Karpas-422 (cell line): Measurements from ENCODE around the gene GPR179. TPM values are rescaled to one million over a fixed set of nuclear protein-coding genes. Genes with fewer than 3 reads are reported as not detected.

ENCODE experiments used
- DNase-seq: peaks from one replicate; pipeline ENCODE4 v3.0.0-alpha.2; 2015
- H2AFZ ChIP-seq: fragments of 200-600 bp; sonication (generic); 2 replicates; pipeline ENCODE4 v1.6.1; 2014; ENCODE audit warnings: antibody characterized with exemption, low read length, mixed read lengths
- H3K27ac ChIP-seq: fragments of 200-600 bp; sonication (generic); 2 replicates; pipeline ENCODE4 v1.5.1; 2014; ENCODE audit warnings: mild to moderate bottlenecking, low read length, moderate library complexity
- H3K27me3 ChIP-seq: fragments of 200-600 bp; sonication (generic); 2 replicates; pipeline ENCODE4 v1.6.1; 2014; ENCODE audit warnings: low read length, mixed read lengths
- H3K36me3 ChIP-seq: fragments of 200-600 bp; sonication (generic); 2 replicates; pipeline ENCODE4 v1.6.1; 2014; ENCODE audit warnings: low read length, mixed read lengths; ENCODE audit not compliant: insufficient read depth
- H3K4me1 ChIP-seq: fragments of 200-600 bp; sonication (generic); 2 replicates; pipeline ENCODE4 v1.6.1; 2014; ENCODE audit warnings: mild to moderate bottlenecking, low read length, mixed read lengths
- H3K4me2 ChIP-seq: fragments of 200-600 bp; sonication (generic); 2 replicates; pipeline ENCODE4 v1.6.1; 2014; ENCODE audit warnings: low read length, low read depth, mild to moderate bottlenecking; ENCODE audit not compliant: poor library complexity, severe bottlenecking
- H3K4me3 ChIP-seq: fragments of 200-600 bp; sonication (generic); 2 replicates; pipeline ENCODE4 v1.5.1; 2014; ENCODE audit warnings: mild to moderate bottlenecking, antibody characterized with exemption, low read length, mixed read lengths
- H3K79me2 ChIP-seq: fragments of 200-600 bp; sonication (generic); 2 replicates; pipeline ENCODE4 v1.6.1; 2014; ENCODE audit warnings: mild to moderate bottlenecking, low read length, mixed read lengths
- H3K9ac ChIP-seq: fragments of 200-600 bp; sonication (generic); 2 replicates; pipeline ENCODE4 v1.6.0; 2014; ENCODE audit warnings: low read length
- H3K9me2 ChIP-seq: fragments of 200-600 bp; sonication (generic), shearing (Covaris generic); replicated peaks from 2 replicates; pipeline ENCODE4 v1.6.0; 2014; ENCODE audit warnings: mild to moderate bottlenecking, low read length, moderate library complexity; ENCODE audit not compliant: insufficient read depth
- H3K9me3 ChIP-seq: fragments of 300-700, 200-600 bp; sonication (generic); 2 replicates; pipeline ENCODE4 v1.6.1; 2014; ENCODE audit warnings: low read length, mixed read lengths
- H4K20me1 ChIP-seq: fragments of 200-600 bp; sonication (generic); 2 replicates; pipeline ENCODE4 v1.6.1; 2014; ENCODE audit warnings: mild to moderate bottlenecking, antibody characterized with exemption, low read length, low read depth; ENCODE audit not compliant: insufficient read depth
- total RNA-seq: library from RNA; depleted of rRNA; stranded (reverse); fragments of >200 nt; shearing (Covaris generic); gene quantifications from 2 replicates; pipeline ENCODE4 v1.2.3, GENCODE V29; 2014; ENCODE audit warnings: low replicate concordance

Gene GPR179
- total RNA-seq, 1 experiment from 2014 or later, result 0.04 TPM

- no peaks in the 10 kb centered on the region; the same call in 1 of the 2 replicates for H3K27me3 ChIP-seq
- no peaks in the 10 kb centered on the region for H3K9me2 ChIP-seq
- H4K20me1 ChIP-seq, result no peaks in the 10 kb centered on the region
- no peaks in the 10 kb centered on the region for H3K9me3 ChIP-seq
- peaks cover 15% of the 10 kb centered on the region for H3K4me1 ChIP-seq
- no peaks in the 10 kb centered on the region for H3K36me3 ChIP-seq
- no peak overlapping the region for H3K4me3 ChIP-seq
- H3K79me2 ChIP-seq, result no peaks in the 10 kb centered on the region
- no peak overlapping the region for H3K4me2 ChIP-seq
- no peak overlapping the region for H3K9ac ChIP-seq
- H3K27ac ChIP-seq, result no peak overlapping the region
- no peak for DNase-seq
- no peak overlapping the region for H2AFZ ChIP-seq
Measured at GRCh38 chr17:38329808-38330730, 13.7 kb downstream of the GPR179 start.

- Histone ChIP-seq H3K9ac (no peak overlapping the region), H3K4me3 (no peak overlapping the region), H4K20me1 (no peaks in the 10 kb centered on the region), H3K4me1 (peaks cover 22% of the 10 kb centered on the region), H3K9me2 (no peaks in the 10 kb centered on the region), H3K36me3 (no peaks in the 10 kb centered on the region), H3K4me2 (no peak overlapping the region), H3K27me3 (no peaks in the 10 kb centered on the region; the same call in 1 of the 2 replicates), H3K79me2 (no peaks in the 10 kb centered on the region), H3K9me3 (no peaks in the 10 kb centered on the region), H3K27ac (no peak overlapping the region), H2AFZ (no peak overlapping the region)
- DNase-seq, result no peak
Measured at GRCh38 chr17:38329284-38329683, 14.5 kb downstream of the GPR179 start.

GRCh38 chr17:38328620-38329019 is 15.1 kb downstream of the GPR179 start:
- Histone ChIP-seq H3K4me2 (no peak overlapping the region), H2AFZ (no peak overlapping the region)
- no peak for DNase-seq

GRCh38 chr17:38327936-38328335 is 15.8 kb downstream of the GPR179 start:
- no peaks in the 10 kb centered on the region for H4K20me1 ChIP-seq
- H3K4me1 ChIP-seq, result peaks cover 28% of the 10 kb centered on the region
- H3K9me2 ChIP-seq, result no peaks in the 10 kb centered on the region
- H3K27me3 ChIP-seq, result no peaks in the 10 kb centered on the region; the same call in 1 of the 2 replicates
- H2AFZ ChIP-seq, result no peak overlapping the region
- H3K4me3 ChIP-seq, result no peak overlapping the region
- H3K4me2 ChIP-seq, result no peak overlapping the region
- H3K79me2 ChIP-seq, result no peaks in the 10 kb centered on the region
- no peaks in the 10 kb centered on the region for H3K9me3 ChIP-seq
- DNase-seq, result no peak
- no peak overlapping the region for H3K27ac ChIP-seq
- H3K36me3 ChIP-seq, result peaks cover 9% of the 10 kb centered on the region; the same call in 1 of the 2 replicates
- H3K9ac ChIP-seq, result no peak overlapping the region

More at GRCh38 chr17:38328620-38329019, 15.1 kb downstream of the GPR179 start:
- H3K9ac ChIP-seq, result no peak overlapping the region
- H3K4me1 ChIP-seq, result peaks cover 28% of the 10 kb centered on the region
- peaks cover 4% of the 10 kb centered on the region; the same call in 1 of the 2 replicates for H3K36me3 ChIP-seq
- no peaks in the 10 kb centered on the region for H3K9me3 ChIP-seq
- no peaks in the 10 kb centered on the region for H4K20me1 ChIP-seq
- no peak overlapping the region for H3K27ac ChIP-seq
- no peak overlapping the region for H3K4me3 ChIP-seq
- H3K79me2 ChIP-seq, result no peaks in the 10 kb centered on the region
- H3K27me3 ChIP-seq, result no peaks in the 10 kb centered on the region; the same call in 1 of the 2 replicates
- no peaks in the 10 kb centered on the region for H3K9me2 ChIP-seq

GRCh38 chr17:38326996-38327792 is 16.6 kb downstream of the GPR179 start:
- Histone ChIP-seq H3K9me2 (no peaks in the 10 kb centered on the region), H4K20me1 (no peaks in the 10 kb centered on the region), H3K4me3 (no peak overlapping the region), H3K79me2 (no peaks in the 10 kb centered on the region), H2AFZ (no peak overlapping the region), H3K4me1 (peaks cover 28% of the 10 kb centered on the region), H3K4me2 (no peak overlapping the region), H3K36me3 (peaks cover 14% of the 10 kb centered on the region; the same call in 1 of the 2 replicates), H3K27ac (no peak overlapping the region), H3K27me3 (no peaks in the 10 kb centered on the region; the same call in 1 of the 2 replicates), H3K9me3 (no peaks in the 10 kb centered on the region), H3K9ac (no peak overlapping the region)
- no peak for DNase-seq

GRCh38 chr17:38325221-38325851 is 18.4 kb downstream of the GPR179 start:
- H2AFZ ChIP-seq, result no peak overlapping the region
- peak overlapping the region; percentile 44 for H3K9ac ChIP-seq
- peak; percentile 75 for DNase-seq
- H3K9me2 ChIP-seq, result no peaks in the 10 kb centered on the region
- peaks cover 28% of the 10 kb centered on the region for H3K4me1 ChIP-seq
- H3K9me3 ChIP-seq, result no peaks in the 10 kb centered on the region
- peaks cover 14% of the 10 kb centered on the region; the same call in 1 of the 2 replicates for H3K36me3 ChIP-seq
- H3K79me2 ChIP-seq, result no peaks in the 10 kb centered on the region
- H3K27ac ChIP-seq, result peak overlapping the region; percentile 64
- H4K20me1 ChIP-seq, result no peaks in the 10 kb centered on the region
- H3K4me3 ChIP-seq, result no peak overlapping the region; the same call in 1 of the 2 replicates
- peak overlapping the region; percentile 16 for H3K4me2 ChIP-seq
- no peaks in the 10 kb centered on the region; the same call in 1 of the 2 replicates for H3K27me3 ChIP-seq

- no peak overlapping the region for H2AFZ ChIP-seq
- H3K4me1 ChIP-seq, result peaks cover 28% of the 10 kb centered on the region
- no peaks in the 10 kb centered on the region for H3K9me2 ChIP-seq
- H3K9me3 ChIP-seq, result no peaks in the 10 kb centered on the region
- H4K20me1 ChIP-seq, result no peaks in the 10 kb centered on the region
- H3K9ac ChIP-seq, result peak overlapping the region; percentile 44
- no peaks in the 10 kb centered on the region; the same call in 1 of the 2 replicates for H3K27me3 ChIP-seq
- H3K4me2 ChIP-seq, result peak overlapping the region; percentile 16
- peak overlapping the region; percentile 64 for H3K27ac ChIP-seq
- no peaks in the 10 kb centered on the region for H3K79me2 ChIP-seq
- no peak overlapping the region for H3K4me3 ChIP-seq
- no peak for DNase-seq
- H3K36me3 ChIP-seq, result peaks cover 14% of the 10 kb centered on the region; the same call in 1 of the 2 replicates
Measured at GRCh38 chr17:38324772-38325171, 19.0 kb downstream of the GPR179 start.
